ENCODE data around the gene SH3RF3. TPM values are rescaled to one million over a fixed set of nuclear protein-coding genes. Genes with fewer than 3 reads are reported as not detected.

The SH3RF3 gene
- total RNA-seq, 1 experiment from 2014 or later, result 4.9 TPM

DNA sequence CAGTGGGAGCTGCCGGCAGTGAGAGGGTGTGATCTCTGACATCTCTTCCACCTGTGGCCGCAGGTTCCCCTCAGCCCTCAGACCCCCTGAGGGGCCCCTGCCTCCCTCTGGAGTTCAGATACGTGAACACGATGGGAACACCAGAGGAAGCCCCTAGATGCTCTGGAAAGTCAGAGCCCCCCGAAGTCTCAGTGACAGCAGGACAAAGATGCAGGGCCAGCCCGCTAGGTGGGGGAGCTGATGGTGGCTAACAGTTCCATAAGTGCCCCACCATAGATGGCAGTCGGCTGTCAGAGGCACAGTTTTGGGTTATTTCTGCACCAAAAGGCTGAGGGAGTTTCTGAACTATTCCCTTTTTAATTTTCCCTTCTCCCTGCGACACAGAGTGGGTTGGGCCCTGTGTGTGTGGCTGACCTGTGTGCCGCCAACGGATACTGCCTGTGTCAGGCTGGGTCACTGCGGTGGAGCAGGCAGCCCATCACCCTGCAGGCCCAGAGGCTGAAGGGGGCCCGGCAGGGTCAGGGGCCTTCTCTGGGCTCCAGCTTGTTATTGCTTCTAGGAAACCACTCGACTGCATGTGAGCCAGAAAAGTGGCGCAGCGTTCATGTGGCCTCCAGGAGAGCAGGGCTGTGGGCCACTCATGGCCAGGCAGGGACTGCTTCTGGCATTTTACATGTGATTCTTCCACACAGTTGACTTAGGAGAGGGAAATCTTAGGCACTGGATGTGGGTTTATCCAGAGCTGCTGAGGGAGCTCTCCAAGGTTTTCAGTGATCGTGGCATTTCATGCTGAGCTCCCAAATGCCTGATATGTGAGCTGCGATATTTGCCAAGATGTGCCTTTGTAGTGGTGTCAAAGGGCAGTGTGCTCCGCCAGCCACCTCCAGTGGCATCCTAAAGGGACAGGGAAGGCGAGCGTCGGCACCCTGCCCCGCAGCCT is 225.1 kb downstream of the SH3RF3 start:
- H3K4me3 ChIP-seq (ENCODE audit: low read depth in 2 of 2, low read length in 2 of 2), result no peak overlapping the region
- no peak overlapping the region for H3K27ac ChIP-seq (ENCODE audit: low read length)
- BruUV-seq (replicated peaks), result no TSS peak
- no peaks in the 10 kb centered on the region for H3K27me3 ChIP-seq (ENCODE audit: control insufficient read depth, insufficient read depth, low read length)
- ATAC-seq (no peak), DNase-seq (ENCODE audit: low read depth, low spot score) (no peak)
- in situ Hi-C loops (cut with HindIII; ENCODE audit: low pct_unique_long_range_greater_than_20kb, low sequenced_read_pairs) (no loop called here), intact Hi-C loops (cut with micrococcal nuclease; ENCODE audit: unreplicated experiment) (no loop called here)
- CTCF ChIA-PET, result no interaction called here
- TF ChIP-seq POLR2AphosphoS5 (IDR thresholded peaks at IDR 0.05; ENCODE audit: low read depth, low read length) (no peak), SIN3A (IDR thresholded peaks at IDR 0.05; ENCODE audit: borderline replicate concordance, insufficient read depth, low read depth, low read length) (no peak)
- TF ChIP-seq, protein P1, sequence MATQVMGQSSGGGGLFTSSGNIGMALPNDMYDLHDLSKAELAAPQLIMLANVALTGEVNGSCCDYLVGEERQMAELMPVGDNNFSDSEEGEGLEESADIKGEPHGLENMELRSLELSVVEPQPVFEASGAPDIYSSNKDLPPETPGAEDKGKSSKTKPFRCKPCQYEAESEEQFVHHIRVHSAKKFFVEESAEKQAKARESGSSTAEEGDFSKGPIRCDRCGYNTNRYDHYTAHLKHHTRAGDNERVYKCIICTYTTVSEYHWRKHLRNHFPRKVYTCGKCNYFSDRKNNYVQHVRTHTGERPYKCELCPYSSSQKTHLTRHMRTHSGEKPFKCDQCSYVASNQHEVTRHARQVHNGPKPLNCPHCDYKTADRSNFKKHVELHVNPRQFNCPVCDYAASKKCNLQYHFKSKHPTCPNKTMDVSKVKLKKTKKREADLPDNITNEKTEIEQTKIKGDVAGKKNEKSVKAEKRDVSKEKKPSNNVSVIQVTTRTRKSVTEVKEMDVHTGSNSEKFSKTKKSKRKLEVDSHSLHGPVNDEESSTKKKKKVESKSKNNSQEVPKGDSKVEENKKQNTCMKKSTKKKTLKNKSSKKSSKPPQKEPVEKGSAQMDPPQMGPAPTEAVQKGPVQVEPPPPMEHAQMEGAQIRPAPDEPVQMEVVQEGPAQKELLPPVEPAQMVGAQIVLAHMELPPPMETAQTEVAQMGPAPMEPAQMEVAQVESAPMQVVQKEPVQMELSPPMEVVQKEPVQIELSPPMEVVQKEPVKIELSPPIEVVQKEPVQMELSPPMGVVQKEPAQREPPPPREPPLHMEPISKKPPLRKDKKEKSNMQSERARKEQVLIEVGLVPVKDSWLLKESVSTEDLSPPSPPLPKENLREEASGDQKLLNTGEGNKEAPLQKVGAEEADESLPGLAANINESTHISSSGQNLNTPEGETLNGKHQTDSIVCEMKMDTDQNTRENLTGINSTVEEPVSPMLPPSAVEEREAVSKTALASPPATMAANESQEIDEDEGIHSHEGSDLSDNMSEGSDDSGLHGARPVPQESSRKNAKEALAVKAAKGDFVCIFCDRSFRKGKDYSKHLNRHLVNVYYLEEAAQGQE (IDR thresholded peaks at IDR 0.05; ENCODE audit: insufficient read depth in 1 of 2, low read depth in 2 of 2, low read length in 1 of 2), result peak in 1 of 2 experiments; percentile 50; a peak in 1 of 4 replicates
- POLR2A ChIA-PET, result interaction anchor here (0.8 kb wide), 1 partner anchor 187 kb away, joined by 3 read pairs; no protein-coding TSS in a partner anchor
- H3K9me3 ChIP-seq (ENCODE audit: control insufficient read depth, insufficient read depth, low read depth, low read length), result no peaks in the 10 kb centered on the region
- H3K4me1 ChIP-seq (ENCODE audit: control insufficient read depth, insufficient read depth, low read length), result peaks cover 6% of the 10 kb centered on the region
- H3K36me3 ChIP-seq (ENCODE audit: control insufficient read depth, insufficient read depth, low read length), result no peaks in the 10 kb centered on the region

DNA sequence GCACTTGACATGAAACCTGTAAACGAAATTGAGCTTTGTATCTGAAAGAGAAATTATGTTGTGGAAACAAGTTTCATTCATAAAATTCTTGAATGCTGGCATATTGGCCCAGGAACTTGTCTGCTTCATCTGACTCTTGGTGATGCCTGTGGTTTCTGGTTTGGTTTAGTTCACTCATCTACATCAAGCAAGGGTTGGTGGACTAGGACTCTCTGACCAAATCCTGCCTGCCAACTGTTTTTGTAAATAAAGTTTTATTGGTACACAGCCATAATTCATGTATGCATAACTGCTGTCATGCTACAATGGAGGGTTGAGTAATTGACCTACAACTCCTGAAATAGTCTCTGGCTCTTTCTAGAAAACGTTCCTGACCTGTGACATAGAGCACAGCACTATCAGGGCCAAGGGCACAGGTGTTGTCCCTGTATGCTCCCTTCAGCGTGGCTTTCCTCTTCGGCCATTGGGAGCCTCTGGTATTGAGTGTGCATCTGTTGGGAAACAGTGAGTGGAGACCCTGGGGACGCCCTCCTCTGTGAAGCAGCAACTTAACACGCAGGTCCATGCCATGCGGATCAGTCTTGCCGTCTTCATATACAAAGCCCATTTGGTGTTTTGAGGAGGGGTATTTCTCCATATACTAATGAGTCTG is 226.3 kb downstream of the SH3RF3 start:
- ChIA-PET POLR2A (interaction anchor here (0.8 kb wide), 1 partner anchor 188 kb away, joined by 3 read pairs; no protein-coding TSS in a partner anchor), CTCF (no interaction called here)
- no TSS peak for BruUV-seq (replicated peaks)
- TF ChIP-seq, protein P2, sequence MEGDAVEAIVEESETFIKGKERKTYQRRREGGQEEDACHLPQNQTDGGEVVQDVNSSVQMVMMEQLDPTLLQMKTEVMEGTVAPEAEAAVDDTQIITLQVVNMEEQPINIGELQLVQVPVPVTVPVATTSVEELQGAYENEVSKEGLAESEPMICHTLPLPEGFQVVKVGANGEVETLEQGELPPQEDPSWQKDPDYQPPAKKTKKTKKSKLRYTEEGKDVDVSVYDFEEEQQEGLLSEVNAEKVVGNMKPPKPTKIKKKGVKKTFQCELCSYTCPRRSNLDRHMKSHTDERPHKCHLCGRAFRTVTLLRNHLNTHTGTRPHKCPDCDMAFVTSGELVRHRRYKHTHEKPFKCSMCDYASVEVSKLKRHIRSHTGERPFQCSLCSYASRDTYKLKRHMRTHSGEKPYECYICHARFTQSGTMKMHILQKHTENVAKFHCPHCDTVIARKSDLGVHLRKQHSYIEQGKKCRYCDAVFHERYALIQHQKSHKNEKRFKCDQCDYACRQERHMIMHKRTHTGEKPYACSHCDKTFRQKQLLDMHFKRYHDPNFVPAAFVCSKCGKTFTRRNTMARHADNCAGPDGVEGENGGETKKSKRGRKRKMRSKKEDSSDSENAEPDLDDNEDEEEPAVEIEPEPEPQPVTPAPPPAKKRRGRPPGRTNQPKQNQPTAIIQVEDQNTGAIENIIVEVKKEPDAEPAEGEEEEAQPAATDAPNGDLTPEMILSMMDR (IDR thresholded peaks at IDR 0.05), result no peak
- TF ChIP-seq POLR2AphosphoS5 (IDR thresholded peaks at IDR 0.05; ENCODE audit: low read depth, low read length), result no peak
- TF ChIP-seq, protein P1 (IDR thresholded peaks at IDR 0.05; ENCODE audit: insufficient read depth in 1 of 2, low read depth in 2 of 2, low read length in 1 of 2), result no peak
- TF ChIP-seq TCF7L2 (IDR thresholded peaks at IDR 0.05; ENCODE audit: low read depth, low read length), result no peak
- TF ChIP-seq SIN3A (IDR thresholded peaks at IDR 0.05; ENCODE audit: borderline replicate concordance, insufficient read depth, low read depth, low read length), result no peak
- Histone ChIP-seq H3K4me1 (ENCODE audit: control insufficient read depth, insufficient read depth, low read length) (peaks cover 6% of the 10 kb centered on the region), H3K27me3 (ENCODE audit: control insufficient read depth, insufficient read depth, low read length) (no peaks in the 10 kb centered on the region), H3K27ac (ENCODE audit: low read length) (no peak overlapping the region), H3K4me3 (ENCODE audit: low read depth in 2 of 2, low read length in 2 of 2) (no peak overlapping the region), H3K9me3 (ENCODE audit: control insufficient read depth, insufficient read depth, low read depth, low read length) (no peaks in the 10 kb centered on the region; the same call in 1 of the 2 replicates), H3K36me3 (ENCODE audit: control insufficient read depth, insufficient read depth, low read length) (no peaks in the 10 kb centered on the region)
- DNase-seq (ENCODE audit: low read depth, low spot score), result no peak
- in situ Hi-C loops (cut with HindIII; ENCODE audit: low pct_unique_long_range_greater_than_20kb, low sequenced_read_pairs), result no loop called here
- no peak for ATAC-seq
- intact Hi-C loops (cut with micrococcal nuclease; ENCODE audit: unreplicated experiment), result no loop called here

Measured in Panc1 (cell line).